Fibroblast of villous mesenchyme (primary cell): ENCODE data around the gene PDE6G. TPM values are rescaled to one million over a fixed set of nuclear protein-coding genes. Genes with fewer than 3 reads are reported as not detected.
"Not testable (repeated sequence)": the region's sequence is repeated elsewhere in the genome, so short reads cannot be mapped to it uniquely, and the experiment has no call there.

Experiments used
- DNase-seq: peaks from one replicate; pipeline ENCODE4 v3.0.0-alpha.2; 2010; ENCODE audit warnings: low read depth
- H3K4me3 ChIP-seq: 2 replicates; pipeline ENCODE4 v1.5.1; 2011; ENCODE audit warnings: low read depth, mild to moderate bottlenecking, low read length
- total RNA-seq: library from RNA; depleted of rRNA; stranded (reverse); fragments of >200 nt; gene quantifications from 2 replicates; pipeline ENCODE4 v1.2.3, GENCODE V29; 2012
- TF ChIP-seq, protein P1 (sequence below): IDR thresholded peaks from 2 replicates; pipeline ENCODE4 v1.5.1; 2012; ENCODE audit warnings: low read depth, mild to moderate bottlenecking, low read length; ENCODE audit not compliant: insufficient read depth

PDE6G gene
- total RNA-seq, 1 donor = not detected

DNA sequence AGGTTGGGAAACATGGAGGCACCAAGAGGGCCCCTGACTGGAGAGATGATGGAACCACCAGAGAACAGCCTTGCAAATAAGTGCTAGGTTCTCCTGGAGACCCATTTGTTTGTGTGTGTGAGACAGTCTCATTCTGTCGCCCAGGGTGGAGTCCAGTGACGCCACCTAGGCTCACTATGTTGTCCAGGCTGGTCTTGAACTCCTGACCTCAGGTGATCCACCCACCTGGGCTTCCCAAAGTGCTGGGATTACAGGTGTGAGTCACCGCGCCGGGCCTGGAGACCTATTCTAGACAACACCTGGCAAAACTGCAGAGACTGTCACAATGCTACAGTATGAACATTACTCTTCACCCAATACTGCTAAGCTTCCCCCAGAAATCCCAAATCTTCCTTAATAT, 20.9 kb downstream of the PDE6G start:
- TF ChIP-seq, protein P1, sequence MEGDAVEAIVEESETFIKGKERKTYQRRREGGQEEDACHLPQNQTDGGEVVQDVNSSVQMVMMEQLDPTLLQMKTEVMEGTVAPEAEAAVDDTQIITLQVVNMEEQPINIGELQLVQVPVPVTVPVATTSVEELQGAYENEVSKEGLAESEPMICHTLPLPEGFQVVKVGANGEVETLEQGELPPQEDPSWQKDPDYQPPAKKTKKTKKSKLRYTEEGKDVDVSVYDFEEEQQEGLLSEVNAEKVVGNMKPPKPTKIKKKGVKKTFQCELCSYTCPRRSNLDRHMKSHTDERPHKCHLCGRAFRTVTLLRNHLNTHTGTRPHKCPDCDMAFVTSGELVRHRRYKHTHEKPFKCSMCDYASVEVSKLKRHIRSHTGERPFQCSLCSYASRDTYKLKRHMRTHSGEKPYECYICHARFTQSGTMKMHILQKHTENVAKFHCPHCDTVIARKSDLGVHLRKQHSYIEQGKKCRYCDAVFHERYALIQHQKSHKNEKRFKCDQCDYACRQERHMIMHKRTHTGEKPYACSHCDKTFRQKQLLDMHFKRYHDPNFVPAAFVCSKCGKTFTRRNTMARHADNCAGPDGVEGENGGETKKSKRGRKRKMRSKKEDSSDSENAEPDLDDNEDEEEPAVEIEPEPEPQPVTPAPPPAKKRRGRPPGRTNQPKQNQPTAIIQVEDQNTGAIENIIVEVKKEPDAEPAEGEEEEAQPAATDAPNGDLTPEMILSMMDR = no peak
- no peak for DNase-seq
- peak overlapping the region; percentile 91 for H3K4me3 ChIP-seq

DNA sequence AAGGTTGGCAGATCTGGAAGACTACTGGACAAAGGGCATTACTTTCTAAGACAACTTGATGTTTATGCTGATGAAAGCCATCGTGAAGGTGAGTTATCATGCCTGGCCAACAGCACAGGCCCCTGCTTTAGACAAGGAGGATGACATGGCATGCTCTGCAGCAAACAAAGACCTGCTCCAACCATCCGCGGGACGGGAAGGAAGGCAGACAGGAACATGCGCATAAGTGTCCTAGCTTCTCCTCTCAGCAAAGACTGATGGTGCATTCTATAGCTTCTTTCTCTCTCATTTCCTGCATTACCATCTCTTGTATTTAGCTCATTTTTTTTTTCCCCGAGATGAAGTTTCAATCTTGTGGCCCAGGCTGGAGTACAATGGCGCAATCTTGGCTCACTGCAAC, 24.9 kb downstream of the PDE6G start:
- H3K4me3 ChIP-seq = no peak overlapping the region
- TF ChIP-seq, protein P1 = no peak
- DNase-seq = no peak

DNA sequence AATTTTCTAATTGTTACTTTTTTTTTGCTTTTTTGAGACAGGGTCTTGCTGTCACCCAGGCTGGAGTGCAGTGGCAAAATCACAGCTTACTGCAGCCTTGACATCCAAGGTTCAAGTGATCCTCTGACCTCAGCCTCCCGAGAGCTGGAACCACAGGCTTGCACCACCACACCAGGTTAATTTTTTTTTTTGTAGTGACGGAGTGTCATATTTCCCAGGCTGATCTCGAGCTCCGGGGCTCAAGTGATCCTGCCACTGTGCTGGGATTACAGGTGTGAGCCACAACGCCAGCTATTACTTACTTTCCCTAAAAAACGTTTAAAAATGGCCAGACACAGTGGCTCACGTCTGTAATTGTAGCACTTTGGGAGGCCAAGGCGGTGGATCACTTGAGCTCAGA, 26.1 kb downstream of the PDE6G start:
- DNase-seq = no peak
- TF ChIP-seq, protein P1 = no peak

DNA sequence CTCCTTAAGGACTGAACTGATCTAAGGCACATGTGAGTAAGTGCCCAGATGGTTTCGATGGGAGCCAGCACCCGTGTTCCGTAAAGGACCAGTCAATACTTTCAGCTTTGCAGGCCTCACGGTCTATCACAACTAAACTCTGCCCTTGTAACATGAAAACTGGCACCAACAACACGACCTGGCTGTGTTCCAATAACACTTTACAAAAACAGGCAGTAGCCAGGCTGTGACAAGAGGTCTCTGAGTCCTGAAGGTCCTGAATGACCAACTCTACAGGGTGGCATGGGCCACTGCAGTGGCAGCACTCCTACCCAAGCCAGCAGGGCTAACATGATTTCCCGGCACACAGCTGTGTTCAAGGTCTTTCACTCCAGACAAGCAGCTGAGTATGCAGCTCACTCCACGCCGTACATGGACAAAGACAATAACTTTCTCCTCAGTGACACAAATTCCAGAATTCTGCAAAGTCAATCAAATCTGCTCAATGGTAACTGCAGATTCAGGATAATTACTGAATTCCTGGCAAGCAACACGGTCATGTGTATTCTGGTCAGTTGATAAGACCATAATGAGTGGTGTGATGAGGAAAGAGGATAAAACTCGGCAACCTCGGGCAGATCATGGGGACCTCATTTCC, 34.7 kb downstream of the PDE6G start:
- TF ChIP-seq, protein P1 = no peak
- no peak overlapping the region for H3K4me3 ChIP-seq
- no peak for DNase-seq

More for the DNA sequence above, 26.1 kb downstream of the PDE6G start:
- no peak overlapping the region for H3K4me3 ChIP-seq

DNA sequence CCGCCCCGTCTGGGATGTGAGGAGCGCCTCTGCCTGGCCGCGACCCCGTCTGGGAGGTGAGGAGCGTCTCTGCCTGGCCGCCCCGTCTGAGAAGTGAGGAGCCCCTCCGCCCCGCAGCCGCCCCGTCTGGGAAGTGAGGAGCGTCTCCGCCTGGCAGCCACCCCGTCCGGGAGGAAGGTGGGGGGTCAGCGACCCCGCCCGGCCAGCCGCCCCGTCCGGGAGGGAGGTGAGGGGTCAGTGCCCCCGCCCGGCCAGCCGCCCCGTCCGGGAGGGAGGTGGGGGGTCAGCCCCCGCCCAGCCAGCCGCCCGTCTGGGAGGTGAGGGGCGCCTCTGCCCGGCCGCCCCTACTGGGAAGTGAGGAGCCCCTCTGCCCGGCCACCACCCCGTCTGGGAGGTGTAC, 38.0 kb downstream of the PDE6G start:
- not testable (repeated sequence) for DNase-seq, H3K4me3 ChIP-seq

DNA sequence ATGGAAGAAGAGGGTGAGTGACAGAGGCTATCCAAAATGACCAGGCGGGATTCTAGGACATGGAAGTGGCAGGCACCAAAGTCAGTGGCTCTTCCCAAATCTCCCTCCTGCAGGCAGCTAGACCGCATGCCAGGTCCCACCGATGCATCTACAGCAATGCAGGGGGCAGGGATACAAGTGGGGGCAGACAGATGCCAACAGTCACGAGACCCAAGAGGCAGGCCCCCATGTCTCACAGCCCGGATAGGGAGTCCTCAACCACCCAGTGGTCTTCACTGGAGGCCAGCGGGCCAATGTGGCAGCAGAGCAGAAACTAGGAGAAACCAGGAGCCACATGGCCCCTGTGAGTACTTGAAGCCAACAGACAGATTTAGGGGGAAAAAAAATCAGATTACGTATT, 39.5 kb downstream of the PDE6G start:
- H3K4me3 ChIP-seq = no peak overlapping the region
- TF ChIP-seq, protein P1 = no peak
- DNase-seq = no peak

DNA sequence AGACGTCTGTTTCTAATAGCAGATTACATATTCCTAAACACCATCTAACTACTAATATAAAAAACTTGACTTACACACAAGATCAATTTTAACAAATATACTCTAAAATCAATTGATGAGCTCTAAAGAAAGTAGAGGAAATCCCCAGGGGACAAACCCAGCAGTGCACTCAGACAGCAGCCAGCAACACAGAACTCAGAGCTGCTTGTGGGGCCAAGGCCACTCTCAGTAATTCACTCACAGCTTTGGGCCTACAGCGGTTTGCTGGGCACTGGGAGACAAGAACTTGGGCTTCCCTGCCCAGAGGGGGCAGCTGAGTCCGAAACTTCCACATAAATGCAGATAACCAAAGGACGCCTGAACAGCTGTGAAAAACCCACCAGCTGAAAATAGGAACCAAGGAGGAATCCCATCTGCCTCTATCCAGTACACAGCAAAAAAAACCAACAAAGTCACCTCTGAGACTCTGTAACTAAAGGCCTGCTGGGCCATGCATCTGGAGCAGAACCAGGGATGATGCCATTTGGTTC, 40.9 kb downstream of the PDE6G start:
- TF ChIP-seq, protein P1 = no peak
- DNase-seq = no peak
- H3K4me3 ChIP-seq = no peak overlapping the region
